Hematopoietic multipotent progenitor cell treated with erythropoietin and hydrocortisone succinate and interleukin-3 and kit ligand, for 15 days (in vitro differentiated cells): Measurements from ENCODE around the gene TYMS.

ENCODE experiments used
- DNase-seq: peaks from one replicate; pipeline ENCODE4 v3.0.0-alpha.2; 2015; ENCODE audit warnings: low spot score

TYMS gene

DNA sequence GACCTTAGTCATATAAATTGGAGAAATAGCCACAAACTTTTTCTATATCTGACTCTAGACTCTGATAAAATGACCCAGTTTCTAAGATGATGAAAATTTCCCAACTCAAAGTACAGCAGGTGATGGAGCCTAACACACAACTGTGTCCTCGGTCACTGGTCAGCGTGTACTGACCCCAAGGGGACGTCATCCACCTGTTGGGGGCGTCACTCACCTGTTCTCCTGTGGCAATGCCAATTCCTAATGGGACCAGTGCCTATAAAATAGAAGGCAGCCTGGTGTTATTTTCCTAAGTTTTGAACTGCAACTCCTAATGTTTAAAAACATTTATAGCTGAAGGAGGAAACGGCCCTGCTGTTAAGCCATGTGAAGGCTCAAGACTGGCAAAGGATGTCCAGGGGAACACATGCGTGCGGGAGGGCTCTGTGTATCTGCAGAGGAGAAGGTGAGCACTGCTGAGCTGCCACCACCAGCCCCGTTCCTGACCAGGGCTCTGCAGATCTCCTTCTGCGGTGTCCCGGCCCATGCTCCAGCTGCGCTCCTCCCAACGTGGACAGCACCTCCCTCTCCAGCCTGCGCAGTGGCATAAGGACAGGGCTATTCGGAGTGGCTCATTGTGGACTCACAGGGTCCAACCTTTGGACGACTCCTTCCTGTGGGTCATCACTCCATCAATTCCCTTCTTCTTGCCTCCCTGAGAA, 21.2 kb downstream of the TYMS start:
- no peak for DNase-seq

DNA sequence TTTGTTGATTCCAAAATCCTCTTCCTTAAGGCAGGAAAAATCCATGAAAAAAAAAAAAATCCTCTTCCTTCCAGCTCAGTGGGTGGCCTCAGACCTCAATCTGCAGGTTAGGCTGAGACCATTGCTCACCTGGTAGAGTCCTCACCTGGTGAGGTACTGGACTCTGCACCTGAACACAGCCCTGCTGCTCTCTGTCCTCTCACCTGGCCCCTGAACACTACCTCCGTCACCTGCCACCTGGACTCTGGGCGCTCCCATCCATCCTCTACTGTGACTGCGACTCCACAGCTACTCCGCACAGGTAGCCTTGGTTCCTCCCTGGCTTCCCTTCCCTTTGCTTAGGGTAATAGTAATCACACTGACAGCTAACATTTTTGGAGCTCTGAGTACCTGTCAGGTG, 22.1 kb downstream of the TYMS start:
- no peak for DNase-seq

DNA sequence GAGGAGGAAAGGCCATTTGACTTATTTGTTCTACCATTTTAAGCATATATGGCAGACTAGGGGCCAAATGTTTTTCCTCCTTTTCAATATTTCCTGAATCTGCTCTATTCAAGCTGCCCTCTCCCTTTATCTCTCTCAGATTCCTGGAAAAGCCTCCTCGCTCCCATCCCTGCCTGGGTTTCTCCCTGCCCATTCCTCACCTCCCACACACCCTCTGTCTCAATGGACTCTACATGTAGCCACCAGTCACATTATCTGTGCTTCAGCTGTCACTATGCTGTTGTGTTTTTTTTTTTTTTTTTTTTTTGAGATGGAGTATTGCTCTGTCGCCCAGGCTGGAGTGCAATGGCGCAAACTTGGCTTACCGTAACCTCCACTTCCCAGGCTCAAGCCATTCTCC, 22.9 kb downstream of the TYMS start:
- DNase-seq: no peak

DNA sequence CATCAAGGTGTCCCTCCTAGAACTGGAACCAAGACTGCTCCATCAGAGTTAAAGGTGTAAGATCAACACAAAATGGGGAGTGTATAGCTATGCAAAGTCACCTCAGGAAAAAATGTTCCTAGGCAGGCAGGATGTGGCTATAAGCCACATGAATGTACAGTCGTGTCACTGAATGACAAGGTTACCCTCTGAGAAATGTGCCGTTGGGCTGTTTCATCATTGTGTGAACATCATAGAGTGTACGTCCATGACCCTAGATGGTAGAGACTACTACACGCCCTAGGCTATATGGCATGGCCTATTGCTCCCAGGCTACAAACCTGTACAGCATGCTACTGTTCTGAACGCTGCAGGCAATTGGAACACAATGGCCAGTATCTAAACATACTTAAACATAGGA, 24.5 kb downstream of the TYMS start:
- DNase-seq: no peak

DNA sequence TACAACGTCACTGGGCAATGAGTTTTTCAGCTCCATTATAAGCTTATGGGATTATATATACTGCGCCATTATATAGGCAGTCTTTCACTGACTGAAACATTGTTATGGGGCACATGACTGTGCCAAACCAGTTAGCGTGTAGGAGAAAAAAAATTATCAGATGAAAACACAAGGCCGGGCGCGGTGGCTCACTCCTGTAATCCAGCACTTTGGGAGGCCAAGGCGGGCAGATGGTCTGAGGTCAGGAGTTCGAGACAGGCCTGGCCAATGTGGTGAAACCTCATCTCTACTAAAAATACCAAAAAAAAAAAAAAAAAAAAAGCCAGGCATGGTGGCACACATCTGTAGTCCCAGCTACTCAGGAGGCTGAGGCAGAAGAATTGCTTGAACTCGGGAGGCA, 25.0 kb downstream of the TYMS start:
- peak; percentile 17 for DNase-seq

DNA sequence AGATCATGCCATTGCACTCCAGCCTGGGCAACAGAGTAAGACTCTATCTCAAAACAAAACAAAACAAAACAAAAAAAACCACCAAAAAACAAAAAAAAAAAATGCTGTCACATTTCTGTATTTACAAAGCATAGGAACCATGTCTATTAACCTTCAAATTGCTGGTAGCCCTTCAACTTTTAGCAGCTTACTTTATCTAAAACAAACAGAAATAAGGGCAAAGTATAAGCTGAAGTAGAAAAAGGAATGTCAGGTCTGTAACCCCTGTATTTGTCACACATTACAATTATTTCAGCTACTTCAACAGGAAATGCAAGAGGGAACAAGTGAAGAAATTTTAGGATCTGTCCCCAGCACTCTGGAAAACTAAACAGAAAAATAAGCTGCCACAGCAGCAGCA, 25.4 kb downstream of the TYMS start:
- DNase-seq: no peak

DNA sequence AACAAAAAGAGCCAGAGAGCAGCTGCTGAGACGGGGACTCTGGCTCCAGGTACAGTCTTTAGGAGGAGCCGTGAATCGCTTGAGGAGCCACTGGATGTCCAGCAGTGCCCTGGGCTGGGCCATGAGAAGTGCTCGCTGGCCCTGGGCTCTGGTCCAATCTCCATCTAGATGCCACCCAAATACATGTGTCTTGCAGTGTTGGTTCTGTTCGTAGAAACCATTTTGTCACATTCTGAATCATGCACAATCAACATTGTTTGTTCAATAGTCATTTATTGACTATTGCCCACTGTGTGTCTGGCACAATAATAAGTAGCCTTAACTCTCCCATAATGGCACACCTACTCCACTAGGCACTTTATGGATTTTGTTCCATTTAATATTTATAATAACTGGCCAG, 26.1 kb downstream of the TYMS start:
- DNase-seq: no peak

DNA sequence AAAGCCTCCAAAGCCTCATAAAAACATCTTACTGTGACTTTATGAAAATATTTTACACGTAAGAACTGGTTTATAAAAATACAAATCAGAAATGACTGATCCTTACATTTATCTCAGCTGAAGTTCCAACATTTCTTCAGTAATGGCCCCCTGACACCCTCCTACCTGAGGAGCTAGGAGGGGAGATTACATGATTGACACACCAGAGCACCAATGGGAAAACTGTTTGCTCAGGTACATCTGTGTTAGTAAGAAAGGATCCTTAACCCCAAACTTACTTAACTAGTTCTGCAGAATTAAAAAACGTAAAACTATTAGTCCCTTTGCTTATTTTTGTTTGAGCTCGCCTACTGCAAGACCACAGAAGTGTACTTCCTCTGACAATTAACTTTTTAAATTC, 28.0 kb downstream of the TYMS start:
- DNase-seq: no peak

DNA sequence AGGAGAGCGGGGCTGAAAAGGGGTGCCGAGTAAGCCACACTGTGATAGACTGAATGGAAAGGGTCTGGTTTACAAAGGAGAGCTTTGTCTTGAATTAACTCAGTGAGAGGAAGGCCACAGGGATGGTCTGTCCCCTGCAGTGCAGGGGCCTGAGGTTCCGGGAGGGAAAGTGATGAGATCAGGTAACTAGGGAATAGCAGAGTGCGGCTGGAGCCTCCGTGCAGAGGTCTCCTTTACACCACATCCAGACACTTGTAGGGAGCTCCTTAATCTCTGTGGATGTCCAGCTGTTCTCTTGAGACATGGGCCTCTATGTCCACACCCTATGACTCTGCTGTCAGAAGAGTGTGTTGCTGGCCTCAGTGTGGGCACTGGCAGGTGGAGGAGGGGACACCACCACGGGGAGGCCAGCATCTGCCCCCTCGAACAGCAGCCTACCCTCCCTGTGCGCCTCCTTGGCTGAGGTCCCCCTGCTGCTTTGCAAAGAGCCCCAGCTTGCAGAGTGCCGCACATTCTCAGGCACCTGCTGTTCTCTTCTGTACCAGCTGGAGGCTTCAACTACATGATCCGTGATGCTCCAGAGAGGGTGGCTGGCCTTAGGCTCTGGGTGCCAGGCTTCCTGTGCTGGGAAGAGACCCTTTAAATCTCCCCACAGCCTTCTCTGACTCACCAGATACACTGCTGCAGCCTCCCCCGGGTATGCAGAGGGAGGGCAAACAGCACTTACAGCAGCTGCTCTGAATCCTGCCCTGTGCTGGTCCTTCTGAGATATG, 29.1 kb downstream of the TYMS start:
- no peak for DNase-seq

DNA sequence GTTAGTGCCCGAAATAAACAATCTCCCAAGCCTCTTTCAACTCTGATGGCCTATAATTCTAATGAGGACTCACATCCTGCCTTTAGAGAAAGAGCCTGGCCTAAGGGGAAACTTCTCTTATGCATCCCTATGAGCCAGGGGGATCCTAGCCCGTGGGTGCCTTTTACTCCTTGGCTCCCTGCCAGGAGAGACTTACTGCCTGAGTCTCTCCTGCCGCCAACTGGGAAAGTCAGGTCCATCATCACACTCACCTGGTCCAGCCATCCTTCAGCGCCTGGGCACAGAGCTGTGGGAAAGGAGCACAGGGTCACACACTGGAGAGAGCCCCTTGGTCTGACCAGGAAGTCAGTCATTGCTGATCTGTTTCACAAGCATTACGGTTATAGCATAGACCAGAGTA, 30.9 kb downstream of the TYMS start:
- no peak for DNase-seq

DNA sequence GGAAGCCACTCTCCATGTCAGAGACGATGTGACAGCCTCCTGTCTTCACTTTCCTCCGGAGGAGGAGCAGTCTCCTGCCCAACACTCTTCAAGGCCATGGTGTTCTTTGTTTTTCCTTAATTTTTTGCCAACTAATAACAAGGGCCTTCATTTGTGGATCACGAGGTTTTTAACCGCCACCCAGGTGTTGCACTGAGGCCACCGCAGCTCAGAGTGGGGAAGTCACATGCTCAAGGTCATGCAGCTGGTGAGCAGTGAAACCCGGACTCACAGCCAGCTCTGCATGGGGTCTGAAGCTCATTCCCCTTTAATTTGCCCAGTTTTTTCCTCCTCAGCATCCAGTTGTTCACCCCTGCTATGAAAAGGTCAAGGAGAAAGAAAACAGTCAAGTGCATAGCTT, 35.4 kb downstream of the TYMS start:
- no peak for DNase-seq

DNA sequence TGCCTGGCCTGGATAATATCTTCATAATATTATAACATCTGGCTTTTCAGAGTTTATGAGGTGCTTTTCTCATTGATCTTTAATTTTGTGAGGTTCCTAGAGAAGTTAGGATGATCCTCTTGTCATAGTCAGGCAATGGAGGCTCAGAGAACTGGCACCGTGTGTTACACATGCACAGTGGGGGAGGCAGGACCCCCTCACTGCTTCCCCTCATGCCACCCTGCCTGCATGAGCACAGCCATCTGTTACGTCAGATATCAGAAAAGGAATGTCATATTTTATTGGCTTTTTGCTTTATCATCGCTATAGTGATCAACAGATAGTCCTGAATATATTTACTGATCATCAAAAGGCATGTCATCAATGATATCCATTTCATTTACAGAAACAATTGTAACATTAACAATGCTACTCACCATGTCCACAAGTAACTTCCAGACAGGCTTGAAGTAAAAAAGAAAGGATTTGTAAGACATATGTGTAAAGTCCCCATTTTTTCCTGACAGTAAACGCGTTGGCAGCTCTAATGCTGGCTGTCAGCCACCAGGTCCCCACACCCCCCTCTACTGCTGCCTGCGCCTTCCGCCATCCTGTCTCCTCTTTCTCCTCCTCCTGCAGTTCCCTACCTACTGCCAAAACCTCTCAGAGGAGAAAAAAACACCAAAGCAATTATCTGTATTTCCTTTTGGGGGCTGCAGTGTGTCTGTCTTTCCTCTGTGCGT, 36.2 kb downstream of the TYMS start:
- no peak for DNase-seq

DNA sequence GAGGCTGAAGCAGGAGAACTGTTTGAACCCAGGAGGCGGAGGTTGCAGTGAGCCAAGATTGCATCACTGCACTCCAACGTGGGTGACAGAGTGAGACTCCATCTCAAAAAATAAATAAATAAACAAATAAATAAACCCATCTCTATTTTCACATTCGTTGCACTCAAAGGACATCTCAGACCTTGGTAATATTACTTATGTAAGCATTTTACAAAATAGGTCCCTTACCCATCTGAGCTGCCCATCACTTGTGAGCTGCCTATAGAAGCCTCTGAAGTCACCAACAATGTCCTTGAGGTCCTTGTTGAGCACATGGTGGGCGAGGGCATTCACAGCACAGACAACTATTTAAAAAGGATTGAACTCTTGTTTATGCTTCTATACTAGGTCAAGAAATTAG, 39.6 kb downstream of the TYMS start:
- DNase-seq: no peak

DNA sequence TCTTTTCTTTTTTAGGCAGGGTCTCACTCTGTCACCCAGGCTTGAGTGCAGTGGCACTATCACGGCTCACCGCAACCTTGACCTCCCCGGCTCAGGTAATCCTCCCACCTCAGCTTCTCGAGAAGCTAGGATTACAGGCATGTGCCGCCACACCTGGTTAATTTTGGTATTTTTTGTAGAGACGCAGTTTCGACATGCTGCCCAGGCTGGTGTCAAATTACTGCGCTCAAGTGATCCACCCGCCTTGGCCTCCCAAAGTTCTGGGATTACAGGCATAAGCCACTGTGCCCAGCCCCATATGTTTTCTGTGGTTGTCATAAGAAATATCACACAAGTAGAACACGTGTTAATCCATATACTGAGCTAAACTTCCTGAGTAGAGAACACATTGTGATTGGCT, 40.3 kb downstream of the TYMS start:
- no peak for DNase-seq

DNA sequence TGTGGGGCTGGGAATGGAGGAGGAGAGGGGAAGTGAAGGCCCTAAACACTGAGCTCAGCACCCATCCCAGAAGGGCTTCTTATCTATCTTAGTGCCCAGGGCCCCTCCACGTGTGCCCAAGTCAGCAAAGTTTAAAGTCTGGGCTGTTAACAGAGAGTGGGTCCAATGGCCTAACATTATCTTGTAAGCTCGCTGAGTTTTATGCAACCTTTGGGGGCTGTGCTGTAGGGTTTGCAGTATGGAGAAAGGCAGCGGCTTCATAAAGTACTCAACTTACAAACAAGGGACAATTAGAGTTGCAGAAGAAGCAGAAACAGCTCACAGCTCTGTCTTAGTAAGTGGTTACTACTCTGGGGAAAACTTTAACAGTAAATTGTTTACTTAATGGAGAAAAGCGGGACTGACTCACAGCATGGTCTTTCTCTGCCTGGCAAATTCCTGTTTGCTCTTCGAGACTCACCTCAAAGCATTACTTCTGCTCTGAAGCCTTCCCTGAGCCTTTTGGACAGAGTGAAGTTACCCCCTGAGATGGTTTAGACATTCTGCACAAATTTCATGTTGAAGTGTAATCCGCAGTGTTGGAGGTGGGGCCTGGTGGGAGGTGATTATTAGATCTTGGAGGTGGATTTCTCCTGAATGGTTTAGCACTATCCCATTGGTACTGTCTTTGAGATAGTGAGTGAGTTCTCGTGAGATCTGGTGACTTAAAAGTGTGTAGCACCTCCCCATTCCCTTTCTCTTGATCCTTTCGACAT, 45.9 kb downstream of the TYMS start:
- DNase-seq: no peak

DNA sequence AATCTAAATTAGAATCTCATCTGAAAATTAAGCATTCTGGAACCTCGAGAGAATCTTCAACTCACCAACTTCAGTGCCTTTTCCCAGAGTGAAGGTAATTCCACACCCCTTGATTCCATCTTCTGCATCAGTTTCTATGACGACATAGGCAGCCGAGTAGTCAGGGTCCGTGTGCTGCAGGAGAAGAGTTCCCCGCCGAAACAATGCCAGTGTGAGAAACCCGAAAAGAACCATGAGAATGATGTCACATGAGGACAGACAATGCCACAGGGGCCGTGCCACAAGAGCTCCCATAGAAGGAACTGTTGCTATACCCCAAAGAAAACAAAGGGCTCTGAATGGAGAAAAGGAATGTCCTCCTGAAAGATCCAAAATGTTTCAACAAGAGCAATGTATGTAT, 49.0 kb downstream of the TYMS start:
- DNase-seq: no peak

DNA sequence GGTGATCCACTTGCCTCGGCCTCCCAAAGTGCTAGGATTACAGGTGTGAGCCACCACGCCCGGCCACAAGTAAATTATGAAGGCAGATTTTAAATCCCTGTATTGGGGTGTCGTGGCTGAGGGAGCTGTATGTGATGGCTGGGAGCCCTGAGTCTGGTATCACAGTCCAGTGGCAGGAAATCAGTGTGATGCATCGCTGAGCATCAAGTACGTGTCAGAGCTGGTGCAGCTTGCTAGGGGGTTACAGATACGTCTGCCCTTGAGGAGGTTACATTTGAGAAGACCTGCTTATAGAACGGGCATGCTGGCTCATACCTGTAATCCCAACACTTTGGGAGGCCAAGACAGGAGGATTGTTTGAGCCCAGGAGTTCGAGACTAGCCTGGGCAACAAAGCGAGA, 50.6 kb downstream of the TYMS start:
- DNase-seq: no peak

DNA sequence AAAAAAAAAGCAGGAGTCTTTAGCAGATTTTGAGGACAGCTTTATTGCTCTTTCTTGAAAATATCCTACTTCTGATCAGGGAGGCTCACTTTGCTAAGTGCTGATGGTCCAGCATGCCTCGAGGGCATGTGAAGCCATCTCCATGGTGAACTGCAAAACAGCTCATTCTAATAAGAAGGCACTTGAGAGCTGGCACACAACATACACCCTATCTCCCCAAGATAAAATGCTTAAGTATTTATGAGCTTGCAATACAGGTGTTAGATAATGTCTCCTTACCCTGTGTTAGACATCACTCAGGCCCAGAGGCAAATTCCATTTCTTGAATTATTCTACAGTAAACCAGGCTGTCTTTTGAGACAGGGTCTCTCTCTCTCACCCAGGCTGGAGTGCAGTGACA, 52.3 kb downstream of the TYMS start:
- DNase-seq: no peak

DNA sequence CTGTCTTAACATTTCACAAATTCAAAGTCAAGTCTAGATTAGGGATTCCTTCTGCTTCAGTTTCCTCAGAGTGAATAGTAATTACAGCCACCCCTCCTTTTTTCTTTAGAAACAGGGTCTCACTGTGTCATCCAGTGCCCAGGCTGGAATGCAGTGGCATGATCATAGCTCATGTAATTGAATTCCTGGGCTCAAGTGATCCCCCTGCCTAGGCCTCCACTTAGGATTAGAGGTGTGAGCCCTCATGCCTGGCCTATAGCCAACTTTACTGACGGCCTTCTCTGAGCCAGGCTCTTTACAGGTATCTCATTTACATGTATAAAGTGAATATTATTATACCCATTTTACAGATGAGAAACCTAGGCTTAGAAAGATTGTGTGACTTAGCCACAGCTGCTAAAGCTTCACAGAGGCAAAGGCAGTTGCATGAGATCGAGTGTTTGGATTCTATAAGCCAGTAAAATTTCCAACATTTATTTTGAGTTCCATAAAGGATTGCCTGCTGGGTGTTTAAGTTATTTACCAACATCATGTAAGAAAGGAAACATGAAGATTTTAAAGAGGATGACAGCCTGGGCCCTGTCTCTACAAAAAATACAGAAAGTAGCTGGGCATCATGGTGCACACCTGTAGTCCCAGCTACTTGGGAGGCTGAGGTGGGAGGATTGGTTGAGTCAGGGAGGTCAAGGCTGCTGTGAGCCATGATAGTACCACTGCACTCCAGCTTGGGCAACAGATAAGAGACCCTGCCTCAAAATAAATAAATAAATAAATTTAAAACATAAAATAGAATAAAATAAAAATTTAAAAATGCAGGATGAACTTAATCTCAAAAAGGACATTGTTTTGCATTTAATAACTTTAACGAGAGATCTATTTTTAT, 53.2 kb downstream of the TYMS start:
- DNase-seq: peak; percentile 23

DNA sequence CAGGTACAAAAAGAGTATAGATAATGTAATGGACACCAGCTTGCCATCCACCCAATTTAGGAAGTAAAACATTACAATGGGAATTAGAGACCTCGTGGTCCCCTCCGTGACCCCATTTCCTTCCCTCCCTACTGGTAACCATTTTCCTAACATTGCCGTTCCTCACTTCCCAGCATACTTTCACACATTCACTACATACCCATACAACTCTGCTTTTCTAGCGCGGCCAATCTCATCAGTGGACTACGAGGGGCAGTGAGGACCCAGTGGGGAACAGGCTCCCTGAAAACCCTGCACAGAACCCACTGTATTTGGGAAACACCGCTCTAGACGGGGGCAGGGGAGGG, 53.8 kb downstream of the TYMS start:
- DNase-seq: no peak

DNA sequence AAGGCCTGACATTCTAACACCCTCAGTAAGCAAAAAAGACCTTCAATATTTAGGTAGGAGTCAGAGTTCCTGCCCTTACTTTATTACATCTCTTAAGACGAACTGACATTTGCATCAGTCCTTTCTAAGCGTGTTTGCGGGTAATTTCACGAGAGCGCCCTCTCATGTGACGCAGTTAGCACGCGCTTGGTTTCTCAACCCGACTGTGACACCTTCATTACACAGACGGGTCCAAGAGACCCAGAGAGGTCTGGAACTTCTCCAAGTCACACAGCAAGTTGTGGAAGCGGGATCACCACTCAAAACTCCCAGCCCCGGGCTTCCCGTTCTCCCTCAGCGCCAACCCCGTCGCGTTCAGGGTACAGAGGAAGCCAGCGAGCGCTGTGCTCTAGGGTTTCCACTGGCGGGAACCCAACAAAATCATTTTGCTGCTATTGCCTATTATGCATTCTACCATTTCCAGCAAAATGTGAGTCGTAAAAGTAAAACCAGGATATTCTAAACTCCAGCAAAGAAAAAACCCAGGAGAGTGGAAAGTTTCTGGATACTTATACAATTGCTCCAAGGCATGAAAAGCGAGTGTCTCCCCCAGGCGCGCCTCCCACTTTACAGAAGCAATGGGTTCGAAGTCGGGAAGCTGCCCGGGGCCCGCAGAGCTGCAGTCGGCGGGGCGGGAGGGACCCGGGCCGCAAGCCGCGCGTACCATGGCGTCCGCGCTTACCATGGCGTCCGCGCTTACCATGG, 54.4 kb downstream of the TYMS start:
- peak; percentile 77 for DNase-seq
